ENCODE data around the gene GFRA1.

Gene GFRA1, protein sequence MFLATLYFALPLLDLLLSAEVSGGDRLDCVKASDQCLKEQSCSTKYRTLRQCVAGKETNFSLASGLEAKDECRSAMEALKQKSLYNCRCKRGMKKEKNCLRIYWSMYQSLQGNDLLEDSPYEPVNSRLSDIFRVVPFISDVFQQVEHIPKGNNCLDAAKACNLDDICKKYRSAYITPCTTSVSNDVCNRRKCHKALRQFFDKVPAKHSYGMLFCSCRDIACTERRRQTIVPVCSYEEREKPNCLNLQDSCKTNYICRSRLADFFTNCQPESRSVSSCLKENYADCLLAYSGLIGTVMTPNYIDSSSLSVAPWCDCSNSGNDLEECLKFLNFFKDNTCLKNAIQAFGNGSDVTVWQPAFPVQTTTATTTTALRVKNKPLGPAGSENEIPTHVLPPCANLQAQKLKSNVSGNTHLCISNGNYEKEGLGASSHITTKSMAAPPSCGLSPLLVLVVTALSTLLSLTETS

GRCh38 chr10:116272440-116273283 lies at the start of gene GFRA1:
Gene GFRA1 (minus strand): TSS chr10:116273206. CDS start chr10:116272029, 1,177 bp downstream.
- DNase-seq = no peak

DNA sequence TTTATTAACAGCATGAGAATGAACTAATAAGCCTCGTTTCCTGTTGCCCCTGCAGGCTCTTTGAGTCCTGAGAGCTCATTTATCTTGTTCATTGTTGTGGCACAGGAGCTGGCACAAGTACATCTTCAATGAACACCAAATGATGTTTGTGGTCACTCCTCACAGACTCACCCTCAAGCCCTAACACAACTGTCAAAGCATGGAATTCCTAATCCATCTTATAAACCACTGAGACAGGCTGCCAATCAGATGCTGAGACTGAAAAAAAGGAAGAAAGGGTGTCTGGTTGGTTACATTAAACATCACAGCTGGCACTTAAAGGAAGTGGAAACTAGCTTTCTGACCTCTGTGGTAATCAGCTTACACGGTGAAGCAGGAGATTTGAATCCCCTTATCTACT lies 43.5 kb upstream of the GFRA1 start:
- DNase-seq = no peak

DNA sequence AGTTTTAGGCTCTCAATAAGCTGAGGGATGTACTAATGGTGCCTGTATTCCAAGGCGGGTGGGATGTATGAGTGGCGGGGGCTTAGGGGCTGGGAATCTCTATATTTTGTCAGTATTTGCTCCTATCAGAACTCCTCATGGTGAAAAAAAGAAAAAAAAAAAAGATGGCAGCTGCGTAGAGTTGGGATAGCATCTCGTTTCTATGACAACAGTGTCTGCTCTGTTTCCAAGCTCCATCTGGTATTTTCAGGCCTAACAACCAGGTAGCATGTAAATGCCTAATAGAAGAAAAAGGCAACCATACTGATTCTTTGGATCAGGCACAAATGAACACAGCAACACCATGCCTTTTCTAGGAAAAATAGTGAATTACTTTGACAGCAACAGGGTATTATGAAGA lies 39.5 kb upstream of the GFRA1 start:
- DNase-seq = no peak

DNA sequence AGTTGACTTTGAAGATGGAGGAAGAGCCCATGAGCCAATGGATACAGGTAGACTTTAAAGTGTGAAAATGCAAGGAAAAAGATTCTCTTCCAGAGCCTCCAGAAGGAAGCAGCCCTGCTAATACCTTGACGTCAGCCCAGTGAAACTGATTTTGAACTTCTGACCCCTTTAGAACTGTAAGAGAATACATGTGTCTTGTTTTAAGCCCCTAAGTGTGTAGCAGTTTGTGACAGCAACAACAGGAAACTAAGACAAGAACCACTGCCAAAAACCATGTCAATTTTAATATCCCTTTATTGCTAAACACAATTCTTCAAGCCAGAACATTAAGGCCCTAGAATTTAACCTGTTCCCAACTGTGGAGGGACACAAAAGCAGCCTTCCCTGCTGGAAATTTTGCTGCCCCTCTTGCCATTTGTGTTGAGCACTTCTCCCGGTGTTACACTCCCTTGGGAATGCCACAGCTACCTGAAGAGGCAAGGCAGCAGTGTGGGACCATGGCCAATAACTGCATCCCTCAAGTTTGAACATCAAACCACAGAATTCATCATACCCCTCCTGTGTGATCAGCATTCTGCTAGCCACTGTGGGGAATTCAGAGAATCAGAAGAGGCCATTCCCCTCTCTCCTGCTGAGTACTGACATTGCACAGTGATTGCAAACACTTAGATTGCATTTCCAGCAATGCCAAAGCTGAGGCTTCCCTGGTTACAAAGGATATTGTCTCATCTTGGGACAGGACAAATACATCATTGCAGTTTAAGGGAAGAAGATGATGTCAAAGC lies 38.9 kb upstream of the GFRA1 start:
- DNase-seq = no peak

DNA sequence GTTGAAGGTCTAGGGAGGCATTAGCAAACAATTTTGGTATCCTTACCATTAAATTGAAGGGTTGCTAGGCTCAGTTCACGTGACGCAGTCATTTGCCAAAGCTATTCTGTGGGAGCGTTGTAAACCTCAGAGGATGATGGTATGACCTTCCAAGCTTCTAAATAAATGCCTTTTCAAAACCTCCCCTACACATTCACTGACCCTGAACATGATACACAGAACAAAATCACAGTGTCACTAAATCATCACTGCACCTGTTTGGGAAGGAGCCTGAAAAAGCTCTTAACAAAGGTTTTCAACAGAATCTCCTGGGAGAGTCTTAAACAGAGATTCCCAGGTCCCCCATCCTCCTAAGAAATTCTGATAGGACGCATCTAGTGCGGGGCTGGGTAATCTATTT lies 38.0 kb upstream of the GFRA1 start:
- no peak for DNase-seq

GRCh38 chr10:116307455-116307854 lies 34.4 kb upstream of the GFRA1 start:
- no peak for DNase-seq

- DNase-seq = no peak
Measured at GRCh38 chr10:116306847-116307246, 33.8 kb upstream of the GFRA1 start.

GRCh38 chr10:116304923-116305322 lies 31.9 kb upstream of the GFRA1 start:
- no peak for DNase-seq

DNA sequence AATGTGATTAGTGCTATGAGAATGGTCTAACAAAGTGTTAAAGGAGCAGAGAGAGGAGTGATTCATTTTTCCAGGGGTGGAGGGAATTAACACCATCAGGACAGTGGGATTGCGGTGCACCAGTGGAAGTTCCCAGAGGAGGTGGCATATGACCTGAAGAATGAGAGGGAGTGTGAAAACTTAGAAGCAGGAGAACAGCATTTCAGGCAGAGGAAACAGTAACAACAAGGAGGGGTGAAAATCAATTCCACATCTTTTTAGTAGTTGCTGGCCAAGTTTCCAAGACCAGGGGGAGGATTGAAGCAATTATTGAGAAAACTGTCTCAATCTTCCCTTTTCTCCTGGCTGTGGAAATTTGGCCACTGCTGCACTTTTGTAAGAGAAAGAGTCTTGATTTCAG lies 27.5 kb upstream of the GFRA1 start:
- no peak for DNase-seq

- no peak for DNase-seq
Measured at GRCh38 chr10:116298586-116298985, 25.6 kb upstream of the GFRA1 start.

GRCh38 chr10:116296291-116296721 lies 23.3 kb upstream of the GFRA1 start:
- no peak for DNase-seq

DNA sequence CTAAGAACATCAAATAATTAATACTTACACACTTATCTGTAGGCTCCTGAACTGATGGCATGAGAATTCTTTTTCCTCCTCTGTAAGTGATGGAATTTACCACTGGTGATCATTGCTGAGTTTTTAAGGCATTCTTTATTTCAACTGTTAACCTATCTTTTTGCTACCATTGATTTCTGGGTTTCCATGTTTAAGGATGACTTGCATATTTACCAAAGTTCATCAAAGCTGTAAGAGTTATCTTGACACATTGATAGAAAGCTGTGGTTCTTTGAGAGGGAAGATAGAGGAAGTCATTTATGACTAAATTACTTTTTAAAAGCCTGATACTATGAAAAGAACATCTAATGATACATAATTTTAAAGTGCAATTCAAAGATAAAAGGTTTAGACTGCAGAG lies 19.5 kb upstream of the GFRA1 start:
- no peak for DNase-seq

GRCh38 chr10:116289652-116290051 lies 16.6 kb upstream of the GFRA1 start:
- no peak for DNase-seq

GRCh38 chr10:116287906-116288501 lies 15.0 kb upstream of the GFRA1 start:
- DNase-seq = no peak

- no peak for DNase-seq
Measured at GRCh38 chr10:116286626-116287200, 13.7 kb upstream of the GFRA1 start.

DNA sequence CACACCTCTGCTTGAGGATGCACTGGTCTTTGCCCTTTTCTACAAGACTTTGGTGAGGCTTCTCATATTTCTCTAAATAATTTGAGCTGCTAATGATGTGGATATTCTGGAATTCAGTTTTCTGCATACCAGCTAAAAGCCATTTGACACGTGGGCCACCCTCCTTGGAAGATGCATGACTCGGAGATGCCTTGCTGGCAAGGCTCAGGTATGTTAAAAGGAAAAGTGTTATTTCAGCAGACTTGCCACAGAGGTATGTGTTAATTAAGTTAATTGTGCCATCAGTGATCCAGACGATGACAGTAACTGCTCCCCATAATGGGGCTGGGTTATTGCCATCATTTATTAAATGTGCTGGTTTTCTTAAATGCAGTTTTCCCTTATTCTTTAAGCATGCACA lies 8.8 kb upstream of the GFRA1 start:
- DNase-seq = no peak

DNA sequence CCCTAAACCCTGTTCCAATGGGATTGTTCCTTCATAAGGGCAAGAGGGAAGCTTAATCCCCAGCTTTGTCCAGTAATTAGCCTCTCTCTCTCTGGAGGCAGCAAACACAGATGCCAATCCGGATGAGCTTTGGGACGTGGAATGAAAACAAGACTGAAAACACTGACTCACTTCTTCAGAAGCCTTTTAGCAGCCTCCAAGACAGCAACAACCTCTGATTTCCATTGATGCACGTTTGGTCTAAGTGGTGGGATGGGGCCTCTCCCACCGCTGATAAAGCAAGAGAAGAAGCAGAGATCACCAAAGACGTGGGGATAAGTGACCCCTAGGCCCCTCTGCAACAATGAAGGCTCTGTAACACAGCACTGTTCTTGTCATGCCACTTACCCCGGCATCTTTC lies 5.8 kb upstream of the GFRA1 start:
- no peak for DNase-seq

GRCh38 chr10:116276981-116277380 lies 4.0 kb upstream of the GFRA1 start:
- no peak for DNase-seq

DNA sequence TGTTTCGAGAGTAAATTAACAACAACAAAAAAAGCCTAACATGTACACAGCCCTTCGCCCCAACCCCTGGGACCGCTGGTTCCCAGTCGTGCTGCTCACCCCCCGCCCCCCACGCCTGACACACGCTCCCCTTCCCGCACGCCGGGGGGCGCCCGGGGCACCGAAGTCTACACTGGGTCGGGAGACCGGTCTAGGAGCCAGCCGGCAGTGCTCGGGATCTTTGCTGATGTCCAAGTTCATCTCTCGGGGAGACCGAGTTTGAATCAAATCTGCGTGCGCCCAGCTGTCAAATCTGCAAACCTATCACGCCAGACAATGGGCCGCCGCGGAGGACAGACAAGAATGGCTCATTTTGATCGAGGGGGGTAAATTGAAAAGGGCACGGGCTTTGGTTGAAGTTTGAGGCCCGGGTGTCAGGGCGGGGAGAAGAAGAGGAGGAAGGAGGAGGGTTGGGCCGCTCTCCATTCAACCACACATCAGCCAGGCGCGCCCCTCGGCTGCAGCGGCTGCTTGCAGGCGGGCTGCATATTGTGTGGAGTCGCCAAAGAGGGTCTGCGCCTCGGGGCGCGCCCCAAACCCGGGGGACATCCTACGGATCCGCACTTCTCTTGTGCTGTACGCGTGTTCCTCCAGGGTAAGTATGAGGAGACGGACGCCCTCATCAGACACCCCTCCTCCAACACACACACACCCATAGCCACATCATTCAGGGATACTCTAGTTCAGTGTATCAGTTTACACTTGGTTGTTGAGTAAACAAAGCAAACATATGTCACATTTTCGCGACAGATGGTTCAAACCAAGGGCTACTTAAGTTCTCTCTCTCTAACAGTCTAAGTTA lies 1.3 kb upstream of the GFRA1 start:
- DNase-seq = no peak

GRCh38 chr10:116271593-116272439 lies 1.2 kb downstream of the GFRA1 start:
- no peak for DNase-seq
